Activated CD4-positive, alpha-beta memory T cell treated with anti-CD3 and anti-CD28 coated beads, Interleukin-2, amount 10 ng/mL, durations not matched to agents 7 days and 5 days (primary cell): ENCODE data around the gene LRFN3. TPM values are rescaled to one million over a fixed set of nuclear protein-coding genes. Genes with fewer than 3 reads are reported as not detected.
"Not testable (repeated sequence)": the region's sequence is repeated elsewhere in the genome, so short reads cannot be mapped to it uniquely, and the experiment has no call there.

ENCODE experiments used
- CTCF ChIA-PET: fragments of 350-600 bp; sonication (Branson Sonifier 250); formaldehyde crosslinking; loops from one replicate; lab custom pipeline; 2021; ENCODE audit warnings: antibody characterized with exemption, inconsistent platforms; lab: Charles Lee
- POLR2A ChIA-PET: fragments of 350-600 bp; sonication (Branson Sonifier 250); formaldehyde crosslinking; loops from one replicate; lab custom pipeline; 2021; ENCODE audit warnings: antibody characterized with exemption; lab: Charles Lee
- DNase-seq: peaks from one replicate; pipeline ENCODE4 v3.0.0-alpha.2; 2020
- H3K27ac Mint-ChIP-seq: one replicate; pipeline ENCODE4 v1.8.0; 2021; ENCODE audit warnings: mild to moderate bottlenecking, mixed read lengths
- H3K27me3 Mint-ChIP-seq: one replicate; pipeline ENCODE4 v1.8.0; 2021; ENCODE audit warnings: mixed read lengths
- H3K36me3 Mint-ChIP-seq: one replicate; pipeline ENCODE4 v1.8.0; 2021; ENCODE audit warnings: low read depth, mixed read lengths
- H3K4me1 Mint-ChIP-seq: one replicate; pipeline ENCODE4 v1.8.0; 2021; ENCODE audit warnings: mixed read lengths
- H3K4me3 Mint-ChIP-seq: one replicate; pipeline ENCODE4 v1.8.0; 2021; ENCODE audit warnings: mild to moderate bottlenecking, mixed read lengths
- H3K9me3 Mint-ChIP-seq: one replicate; pipeline ENCODE4 v1.8.0; 2021; ENCODE audit warnings: mixed read lengths
- total RNA-seq, 2 experiments: library from RNA; stranded (reverse); gene quantifications; one replicate each; pipeline ENCODE4 v1.2.3, GENCODE V29; 2021

Gene LRFN3
- total RNA-seq, 2 experiments from 2014 or later = 13.5 to 17.0 TPM

- H3K27me3 Mint-ChIP-seq = no peaks in the 10 kb centered on the region
- ChIA-PET CTCF (no interaction called here), POLR2A (no interaction called here)
- no peak overlapping the region for H3K4me3 Mint-ChIP-seq
- no peak overlapping the region for H3K27ac Mint-ChIP-seq
- H3K36me3 Mint-ChIP-seq = no peaks in the 10 kb centered on the region
- H3K9me3 Mint-ChIP-seq = no peaks in the 10 kb centered on the region
- peaks cover 12% of the 10 kb centered on the region for H3K4me1 Mint-ChIP-seq
- no peak for DNase-seq
Observed at GRCh38 chr19:35944556-35944955, 8.4 kb downstream of the LRFN3 start.

GRCh38 chr19:35945121-35945790 is 9.1 kb downstream of the LRFN3 start:
- H3K9me3 Mint-ChIP-seq = no peaks in the 10 kb centered on the region
- no peak overlapping the region for H3K4me3 Mint-ChIP-seq
- POLR2A ChIA-PET = interaction anchor here (1.6 kb wide), 1 partner anchor 21 kb away, joined by 3 read pairs; no protein-coding TSS in a partner anchor
- CTCF ChIA-PET = interaction anchor here (1.3 kb wide), 1 partner anchor 111 kb away, joined by 3 read pairs; no protein-coding TSS in a partner anchor
- DNase-seq = no peak
- peaks cover 12% of the 10 kb centered on the region for H3K4me1 Mint-ChIP-seq
- no peaks in the 10 kb centered on the region for H3K27me3 Mint-ChIP-seq
- no peaks in the 10 kb centered on the region for H3K36me3 Mint-ChIP-seq
- H3K27ac Mint-ChIP-seq = no peak overlapping the region

GRCh38 chr19:35946203-35946602 is 10.0 kb downstream of the LRFN3 start:
- Mint-ChIP-seq H3K4me3 (no peak overlapping the region), H3K4me1 (peaks cover 10% of the 10 kb centered on the region), H3K27ac (no peak overlapping the region), H3K9me3 (no peaks in the 10 kb centered on the region), H3K36me3 (no peaks in the 10 kb centered on the region), H3K27me3 (no peaks in the 10 kb centered on the region)
- no peak for DNase-seq
- ChIA-PET POLR2A (interaction anchor here (1.6 kb wide), 1 partner anchor 20 kb away, joined by 3 read pairs; no protein-coding TSS in a partner anchor), CTCF (interaction anchor here (1.0 to 1.3 kb wide), 2 partner anchors 20 to 110 kb away, joined by 3 to 4 read pairs; no protein-coding TSS in a partner anchor)

GRCh38 chr19:35949131-35949530 is 13.0 kb downstream of the LRFN3 start:
- no peaks in the 10 kb centered on the region for H3K9me3 Mint-ChIP-seq
- peaks cover 29% of the 10 kb centered on the region for H3K4me1 Mint-ChIP-seq
- H3K4me3 Mint-ChIP-seq = no peak overlapping the region
- H3K27me3 Mint-ChIP-seq = no peaks in the 10 kb centered on the region
- no peak overlapping the region for H3K27ac Mint-ChIP-seq
- DNase-seq = no peak
- H3K36me3 Mint-ChIP-seq = no peaks in the 10 kb centered on the region
- ChIA-PET CTCF (interaction anchor here (1.3 to 1.8 kb wide), 2 partner anchors 18 to 107 kb away, joined by 6 to 7 read pairs; no protein-coding TSS in a partner anchor), POLR2A (interaction anchor here (0.8 to 1.2 kb wide), 2 partner anchors 10 to 18 kb away, joined by 3 read pairs; no protein-coding TSS in a partner anchor)

GRCh38 chr19:35955881-35956634 is 19.9 kb downstream of the LRFN3 start:
- peaks cover 40% of the 10 kb centered on the region for H3K4me1 Mint-ChIP-seq
- H3K36me3 Mint-ChIP-seq = peaks cover 5% of the 10 kb centered on the region
- no peak for DNase-seq
- ChIA-PET POLR2A (no interaction called here), CTCF (interaction anchor here (0.7 to 1.3 kb wide), 3 partner anchors 98 to 579 kb away, joined by 3 read pairs; partner anchors contain the start of gene THAP8)
- peaks cover 4% of the 10 kb centered on the region for H3K9me3 Mint-ChIP-seq
- peaks cover 25% of the 10 kb centered on the region for H3K27me3 Mint-ChIP-seq
- H3K4me3 Mint-ChIP-seq = no peak overlapping the region
- peak overlapping the region; percentile 35 for H3K27ac Mint-ChIP-seq

GRCh38 chr19:35957411-35957810 is 21.2 kb downstream of the LRFN3 start:
- H3K36me3 Mint-ChIP-seq, H3K4me3 Mint-ChIP-seq, H3K27ac Mint-ChIP-seq, H3K9me3 Mint-ChIP-seq, DNase-seq, POLR2A ChIA-PET: not testable (repeated sequence)
- H3K27me3 Mint-ChIP-seq = peaks cover 25% of the 10 kb centered on the region
- CTCF ChIA-PET = interaction anchor here (0.6 to 1.3 kb wide), 2 partner anchors 97 to 100 kb away, joined by 3 read pairs; partner anchors contain the start of gene THAP8
- peaks cover 33% of the 10 kb centered on the region for H3K4me1 Mint-ChIP-seq

- H3K27ac Mint-ChIP-seq = no peak overlapping the region
- peak overlapping the region; percentile 36 for H3K4me3 Mint-ChIP-seq
- H3K9me3 Mint-ChIP-seq = peaks cover 4% of the 10 kb centered on the region
- peaks cover 23% of the 10 kb centered on the region for H3K4me1 Mint-ChIP-seq
- ChIA-PET POLR2A (interaction anchor here (1.0 to 2.1 kb wide), 5 partner anchors 10 to 56 kb away, joined by 3 to 9 read pairs (median 4); partner anchors contain the start of genes ALKBH6 and SDHAF1), CTCF (interaction anchor here (0.7 to 1.6 kb wide), 6 partner anchors 26 to 59 kb away, joined by 3 to 5 read pairs (median 3); partner anchors contain the start of gene ALKBH6)
- peaks cover 25% of the 10 kb centered on the region for H3K27me3 Mint-ChIP-seq
- no peak for DNase-seq
- H3K36me3 Mint-ChIP-seq = peaks cover 5% of the 10 kb centered on the region
Observed at GRCh38 chr19:35958660-35959039, 22.5 kb downstream of the LRFN3 start.

GRCh38 chr19:35959040-35959967 is 23.1 kb downstream of the LRFN3 start:
- no peak overlapping the region for H3K27ac Mint-ChIP-seq
- ChIA-PET CTCF (interaction anchor here (0.6 to 1.6 kb wide), 6 partner anchors 17 to 55 kb away, joined by 3 to 5 read pairs (median 3); partner anchors contain the start of gene ALKBH6), POLR2A (interaction anchor here (1.0 to 2.1 kb wide), 5 partner anchors 10 to 55 kb away, joined by 3 to 9 read pairs (median 4); partner anchors contain the start of genes ALKBH6 and SDHAF1)
- H3K36me3 Mint-ChIP-seq = peaks cover 5% of the 10 kb centered on the region
- H3K4me1 Mint-ChIP-seq = peaks cover 17% of the 10 kb centered on the region
- peak; percentile 75 for DNase-seq
- H3K4me3 Mint-ChIP-seq = no peak overlapping the region
- H3K27me3 Mint-ChIP-seq = peaks cover 25% of the 10 kb centered on the region
- peaks cover 4% of the 10 kb centered on the region for H3K9me3 Mint-ChIP-seq

GRCh38 chr19:35959968-35960320 is 23.8 kb downstream of the LRFN3 start:
- H3K4me3 Mint-ChIP-seq = no peak overlapping the region
- no peak for DNase-seq
- peaks cover 5% of the 10 kb centered on the region for H3K36me3 Mint-ChIP-seq
- ChIA-PET POLR2A (interaction anchor here (2.1 kb wide), 1 partner anchor 35 kb away, joined by 9 read pairs; the partner anchor contains the start of gene SDHAF1), CTCF (no interaction called here)
- peaks cover 16% of the 10 kb centered on the region for H3K4me1 Mint-ChIP-seq
- H3K27ac Mint-ChIP-seq = no peak overlapping the region
- H3K27me3 Mint-ChIP-seq = peaks cover 25% of the 10 kb centered on the region
- peaks cover 4% of the 10 kb centered on the region for H3K9me3 Mint-ChIP-seq

GRCh38 chr19:35960432-35960972 is 24.3 kb downstream of the LRFN3 start:
- DNase-seq = no peak
- ChIA-PET POLR2A (no interaction called here), CTCF (no interaction called here)
- Mint-ChIP-seq H3K27ac (no peak overlapping the region), H3K36me3 (peaks cover 5% of the 10 kb centered on the region), H3K9me3 (peaks cover 4% of the 10 kb centered on the region), H3K4me3 (peak overlapping the region; percentile 11), H3K4me1 (peaks cover 13% of the 10 kb centered on the region), H3K27me3 (peaks cover 25% of the 10 kb centered on the region)

GRCh38 chr19:35963514-35963913 is 27.3 kb downstream of the LRFN3 start:
- peaks cover 12% of the 10 kb centered on the region for H3K4me1 Mint-ChIP-seq
- no peaks in the 10 kb centered on the region for H3K36me3 Mint-ChIP-seq
- POLR2A ChIA-PET = no interaction called here
- H3K9me3 Mint-ChIP-seq = no peaks in the 10 kb centered on the region
- peaks cover 15% of the 10 kb centered on the region for H3K27me3 Mint-ChIP-seq
- CTCF ChIA-PET = no interaction called here
- H3K27ac Mint-ChIP-seq = no peak overlapping the region
- no peak overlapping the region for H3K4me3 Mint-ChIP-seq
- peak; percentile 56 for DNase-seq
